ENCODE results near the gene BMPR2. TPM values are rescaled to one million over a fixed set of nuclear protein-coding genes. Genes with fewer than 3 reads are reported as not detected.
"Not testable (repeated sequence)": the region's sequence is repeated elsewhere in the genome, so short reads cannot be mapped to it uniquely, and the experiment has no call there.

Gene BMPR2
- total and polyA plus RNA-seq, 4 donors, result 4.3 to 16.2 (median 7.7) TPM

- TF ChIP-seq RAD21 (IDR thresholded peaks at IDR 0.05) (no peak), RXRA (IDR thresholded peaks at IDR 0.05) (no peak), YY1 (IDR thresholded peaks at IDR 0.05) (no peak)
Measured at GRCh38 chr2:202373490-202373889, 2.6 kb upstream of the BMPR2 start (continued).

- WGBS, result 94% methylated on average over 22 of the region's 22 CpGs
- not testable (repeated sequence) for H3K27me3 ChIP-seq (ENCODE audit: control insufficient read depth in 4 of 4, insufficient read depth in 4 of 4, low read length in 3 of 4); H3K36me3 ChIP-seq (ENCODE audit: control insufficient read depth in 4 of 4, insufficient read depth in 3 of 4, low read depth in 1 of 4, low read length in 3 of 4); H3K9me3 ChIP-seq (ENCODE audit: control insufficient read depth in 4 of 4, low read length in 3 of 4); H3K9ac ChIP-seq (ENCODE audit: low read depth in 1 of 2, low read length in 2 of 2); H3K27ac ChIP-seq (ENCODE audit: low read depth in 1 of 2, low read length in 2 of 2); H3K4me3 ChIP-seq (ENCODE audit: low read depth in 1 of 3, low read length in 3 of 3); DNase-seq (ENCODE audit: low spot score)
- H3K4me1 ChIP-seq (ENCODE audit: control insufficient read depth in 4 of 4, insufficient read depth in 4 of 4, low read length in 3 of 4), result peaks cover 0 to 22% (median 6%) of the 10 kb centered on the region in 4 donors
Measured at GRCh38 chr2:202374383-202374782, 1.7 kb upstream of the BMPR2 start.

GRCh38 chr2:202375033-202375608, 1.0 kb upstream of the BMPR2 start:
- peak overlapping the region; percentile 60 to 91 for H3K27ac ChIP-seq (ENCODE audit: low read depth in 1 of 2, low read length in 2 of 2)
- peaks cover 0 to 24% (median 8%) of the 10 kb centered on the region in 4 donors for H3K4me1 ChIP-seq (ENCODE audit: control insufficient read depth in 4 of 4, insufficient read depth in 4 of 4, low read length in 3 of 4)
- no peaks in the 10 kb centered on the region for H3K36me3 ChIP-seq (ENCODE audit: control insufficient read depth in 4 of 4, insufficient read depth in 3 of 4, low read depth in 1 of 4, low read length in 3 of 4)
- WGBS, result 3% methylated on average over 33 of the region's 33 CpGs
- peak; percentile 49 for DNase-seq (ENCODE audit: low spot score)
- no peaks in the 10 kb centered on the region for H3K9me3 ChIP-seq (ENCODE audit: control insufficient read depth in 4 of 4, low read length in 3 of 4)
- H3K4me3 ChIP-seq (ENCODE audit: low read depth in 1 of 3, low read length in 3 of 3), result peak overlapping the region; percentile 78 to 99 (median 98)
- H3K27me3 ChIP-seq (ENCODE audit: control insufficient read depth in 4 of 4, insufficient read depth in 4 of 4, low read length in 3 of 4), result no peaks in the 10 kb centered on the region
- TF ChIP-seq SP1 (IDR thresholded peaks at IDR 0.05), result no peak
- TF ChIP-seq TAF1 (conservative IDR thresholded peaks at IDR 0.05), result no peak
- TF ChIP-seq YY1 (IDR thresholded peaks at IDR 0.05), result peak; percentile 28
- peak in 1 of 2 donors; percentile 26 for TF ChIP-seq RAD21 (IDR thresholded peaks at IDR 0.05)
- TF ChIP-seq CTCF (IDR thresholded peaks at IDR 0.05; ENCODE audit: low read depth, low read length, missing input control), result no peak
- peak overlapping the region; percentile 34 to 68 for H3K9ac ChIP-seq (ENCODE audit: low read depth in 1 of 2, low read length in 2 of 2)

- no peaks in the 10 kb centered on the region for H3K9me3 ChIP-seq (ENCODE audit: control insufficient read depth in 4 of 4, low read length in 3 of 4)
- peaks cover 0 to 31% (median 11%) of the 10 kb centered on the region in 4 donors for H3K4me1 ChIP-seq (ENCODE audit: control insufficient read depth in 4 of 4, insufficient read depth in 4 of 4, low read length in 3 of 4)
- H3K27me3 ChIP-seq (ENCODE audit: control insufficient read depth in 4 of 4, insufficient read depth in 4 of 4, low read length in 3 of 4), result no peaks in the 10 kb centered on the region
- H3K27ac ChIP-seq (ENCODE audit: low read depth in 1 of 2, low read length in 2 of 2), result peak overlapping the region; percentile 91 to 93
- H3K9ac ChIP-seq (ENCODE audit: low read depth in 1 of 2, low read length in 2 of 2), result peak overlapping the region; percentile 88 to 89
- H3K4me3 ChIP-seq (ENCODE audit: low read depth in 1 of 3, low read length in 3 of 3), result peak overlapping the region; percentile 83 to 98 (median 92)
- peak; percentile 53 for DNase-seq (ENCODE audit: low spot score)
- under 1% methylated on average over 69 of the region's 69 CpGs for WGBS
- no peak for TF ChIP-seq MAX (IDR thresholded peaks at IDR 0.05)
- TF ChIP-seq HNF4A (conservative IDR thresholded peaks at IDR 0.05), result no peak
- no peak for TF ChIP-seq JUND (IDR thresholded peaks at IDR 0.05)
- no peak for TF ChIP-seq TAF1 (conservative IDR thresholded peaks at IDR 0.05)
- TF ChIP-seq RXRA (IDR thresholded peaks at IDR 0.05), result no peak
- TF ChIP-seq SP1 (IDR thresholded peaks at IDR 0.05), result no peak
- no peak for TF ChIP-seq FOXA1 (IDR thresholded peaks at IDR 0.05)
- TF ChIP-seq HNF4G (IDR thresholded peaks at IDR 0.05), result no peak
- TF ChIP-seq CTCF (IDR thresholded peaks at IDR 0.05; ENCODE audit: low read depth, low read length, missing input control), result no peak
- TF ChIP-seq NR2F2 (IDR thresholded peaks at IDR 0.05), result no peak
- no peak for TF ChIP-seq ATF3 (IDR thresholded peaks at IDR 0.05)
- H3K36me3 ChIP-seq (ENCODE audit: control insufficient read depth in 4 of 4, insufficient read depth in 3 of 4, low read depth in 1 of 4, low read length in 3 of 4), result no peaks in the 10 kb centered on the region
Measured at GRCh38 chr2:202376460-202377206, 506 bp downstream of the BMPR2 start.

All from liver (tissue), 9 donors.